IMR-90 (cell line): ENCODE data around the gene P4HA3. TPM values are rescaled to one million over a fixed set of nuclear protein-coding genes. Genes with fewer than 3 reads are reported as not detected.

Source experiments
- microRNA-seq, 2 experiments: library from miRNA; stranded (forward) in 1 of 2; unstranded in 1 of 2; fragments of 10-50 nt in 1 of 2; fragments of <30 nt in 1 of 2; gene quantifications in 1 of 2; microRNA quantifications in 1 of 2; one replicate each; pipeline versions ENCODE3 to v1.1.0; 2013 to 2020; ENCODE audit not compliant: insufficient read depth in 1 of 2, insufficient read length in 1 of 2, unreplicated experiment in 1 of 2
- polyA plus RNA-seq, 3 experiments: library from polyadenylated mRNA; depleted of rRNA; stranded (reverse); fragments of >200 nt; gene quantifications; 2 replicates each; pipeline ENCODE4 v1.2.3, GENCODE V29; 2012; ENCODE audit warnings: low replicate concordance in 1 of 3
- small RNA-seq, 5 experiments: library from RNA; depleted of rRNA; stranded (forward); fragments of <200 nt; gene quantifications; one replicate each; pipeline ENCODE3, GENCODE V24; 2012
- total RNA-seq: library from RNA; depleted of rRNA; stranded (reverse); fragments of >200 nt; gene quantifications from 2 replicates; pipeline ENCODE4 v1.2.3, GENCODE V29; 2012; rRNA removed

Gene P4HA3
- total and polyA plus RNA-seq, 2 of the 4 experiments (the other 2 are of a cell fraction): 2.9 to 5.7 TPM

Small RNAs within 50 kb of the gene (microRNA-seq; reads per million reads assigned to microRNA genes)
- gene RF00409 (ENCODE audit: insufficient read depth, insufficient read length): not detected

Small RNAs within 50 kb of the gene (small RNA-seq; reads per million reads assigned to genes)
- gene RF00409: 0 reads per million in 5 experiments

Other genes with a start within 250 kb of the P4HA3 start
- gene C2CD3, start 140.6 kb downstream of the P4HA3 start, total RNA-seq: 15.0 and 19.2 TPM in 2 replicates
- gene C2CD3, start 140.6 kb downstream of the P4HA3 start, polyA plus RNA-seq (2012; rRNA removed): 11.1 and 11.4 TPM in 2 replicates
- gene PPME1, start 140.4 kb downstream of the P4HA3 start, total RNA-seq: 38.9 and 42.3 TPM in 2 replicates
- 89.5 and 100 TPM in 2 replicates for gene PPME1, start 140.4 kb downstream of the P4HA3 start, polyA plus RNA-seq (2012; rRNA removed)
- gene PGM2L1, start 86.8 kb upstream of the P4HA3 start, total RNA-seq: 1.8 and 2.8 TPM in 2 replicates
- gene PGM2L1, start 86.8 kb upstream of the P4HA3 start, polyA plus RNA-seq (2012; rRNA removed): 0.62 and 0.72 TPM in 2 replicates
- under 0.01 and 0.18 TPM in 2 replicates for gene KCNE3, start 155.9 kb upstream of the P4HA3 start, total RNA-seq
- gene KCNE3, start 155.9 kb upstream of the P4HA3 start, polyA plus RNA-seq (2012; rRNA removed): 0.05 and 0.16 TPM in 2 replicates
- 2.2 and 2.9 TPM in 2 replicates for gene LIPT2, start 182.1 kb upstream of the P4HA3 start, total RNA-seq
- gene LIPT2, start 182.1 kb upstream of the P4HA3 start, polyA plus RNA-seq (2012; rRNA removed): 1.7 and 2.2 TPM in 2 replicates